NCI-H2196 (cell line): ENCODE results near the gene LEKR1.
A peak's percentile ranks its signal among the peaks of the same experiment; 100 is the strongest.

Source experiments
- DNase-seq: peaks from one replicate; lab custom pipeline; 2025; ENCODE audit not compliant: unreplicated experiment; lab: John Stamatoyannopoulos, UW

LEKR1 gene

DNA sequence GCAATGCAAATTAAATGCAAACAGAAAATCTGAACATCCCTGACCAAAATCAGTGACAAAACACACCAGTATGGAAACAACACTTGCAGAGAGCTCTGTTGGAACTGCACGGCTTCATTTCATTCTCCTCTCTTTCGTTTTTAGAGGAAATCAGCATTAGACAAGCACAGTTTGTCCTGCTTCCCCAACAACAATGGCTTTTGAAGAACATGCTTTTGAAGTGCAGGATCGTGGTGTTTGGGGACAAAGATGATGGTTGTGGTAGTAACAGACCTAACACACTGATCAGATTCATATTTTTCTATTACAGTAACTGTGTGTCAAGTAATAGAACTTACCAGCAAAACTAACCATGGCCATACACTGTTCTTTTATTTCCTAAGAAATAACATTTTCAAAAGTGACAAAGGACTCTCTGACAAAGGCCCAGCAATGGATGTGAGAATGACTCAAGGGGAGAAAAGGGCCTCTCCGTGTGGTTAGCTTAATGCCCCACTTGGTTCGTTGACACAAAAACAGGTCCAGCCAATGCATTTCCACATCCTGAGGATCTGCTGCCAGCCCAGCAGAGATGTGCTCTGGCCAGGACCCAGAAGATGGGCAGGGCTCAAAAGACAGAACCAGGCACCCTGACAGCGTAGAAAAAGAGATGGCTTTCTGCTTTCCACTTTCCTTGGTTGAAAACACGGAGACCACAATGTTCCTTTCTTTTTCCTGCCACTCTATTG is 249.7 kb downstream of the LEKR1 start:
- peak; percentile 36 for DNase-seq

DNA sequence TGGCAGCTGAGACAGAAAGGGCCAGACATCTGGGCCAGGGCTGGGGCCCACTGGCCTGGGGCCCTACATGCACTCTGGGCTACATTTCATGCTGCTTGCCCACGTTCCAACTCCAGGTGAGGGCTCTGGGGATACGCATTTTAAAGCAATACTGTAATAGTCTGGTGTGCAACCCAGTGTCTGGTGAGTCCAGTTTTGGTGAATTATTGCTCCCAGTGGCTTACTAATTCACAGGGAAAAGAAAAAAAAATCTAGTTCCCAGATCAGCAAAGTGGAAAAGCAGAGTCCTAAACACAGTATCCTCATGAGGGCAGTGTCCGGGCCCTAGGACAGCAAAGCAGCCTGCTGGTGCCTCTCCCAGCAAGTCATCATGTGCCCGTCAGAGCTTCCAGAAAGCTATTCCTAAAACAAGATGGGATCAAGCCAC is 251.4 kb downstream of the LEKR1 start:
- no peak for DNase-seq

DNA sequence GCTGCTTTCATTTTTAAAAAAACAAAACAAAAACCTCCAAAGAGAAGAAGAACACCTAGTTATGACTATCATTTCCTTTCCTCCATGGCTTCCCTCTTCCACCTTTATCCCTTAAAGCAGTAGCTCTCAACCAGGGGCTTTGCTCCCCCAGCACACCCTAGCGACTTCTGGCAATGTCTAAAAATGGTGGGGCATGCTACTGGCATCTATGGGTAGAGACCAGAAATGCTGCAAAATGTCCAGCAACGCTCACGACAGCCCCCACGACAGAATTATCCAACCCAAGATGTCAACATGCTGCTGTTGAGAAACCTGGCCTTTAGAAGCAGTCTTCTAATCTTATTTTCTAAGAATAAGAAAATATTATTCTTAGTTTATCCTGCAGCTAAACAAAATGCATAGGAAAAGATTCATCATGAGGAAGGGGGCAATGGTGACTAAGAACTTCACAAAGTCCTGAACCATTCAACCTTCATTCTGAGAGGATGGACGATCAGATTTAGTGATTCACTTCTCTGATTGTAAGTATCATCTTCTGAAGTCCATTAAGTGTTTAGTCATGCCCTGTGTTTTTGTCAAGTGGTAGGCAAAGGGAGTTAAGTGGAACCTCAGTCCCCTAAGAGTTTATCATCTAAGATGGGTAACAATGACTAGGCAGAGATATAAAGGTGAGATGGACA is 252.1 kb downstream of the LEKR1 start:
- DNase-seq: no peak

DNA sequence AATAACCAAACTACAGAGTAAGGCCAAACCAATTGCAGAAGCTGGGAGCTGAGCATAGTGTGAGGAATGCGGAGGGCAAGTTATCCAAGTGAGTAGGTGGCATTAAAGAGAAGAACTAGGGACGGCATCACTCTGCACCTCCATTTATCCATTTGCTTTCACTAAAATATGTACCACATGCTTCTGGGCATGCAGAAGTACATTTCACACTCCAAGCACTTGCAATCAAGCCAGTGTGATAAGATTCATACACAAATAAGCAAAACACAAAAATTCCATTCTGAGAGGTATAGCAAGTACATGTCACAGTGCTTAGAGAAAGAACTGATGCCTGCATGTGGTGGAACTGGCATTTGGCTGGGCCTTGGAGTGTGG is 252.6 kb downstream of the LEKR1 start:
- DNase-seq: no peak

DNA sequence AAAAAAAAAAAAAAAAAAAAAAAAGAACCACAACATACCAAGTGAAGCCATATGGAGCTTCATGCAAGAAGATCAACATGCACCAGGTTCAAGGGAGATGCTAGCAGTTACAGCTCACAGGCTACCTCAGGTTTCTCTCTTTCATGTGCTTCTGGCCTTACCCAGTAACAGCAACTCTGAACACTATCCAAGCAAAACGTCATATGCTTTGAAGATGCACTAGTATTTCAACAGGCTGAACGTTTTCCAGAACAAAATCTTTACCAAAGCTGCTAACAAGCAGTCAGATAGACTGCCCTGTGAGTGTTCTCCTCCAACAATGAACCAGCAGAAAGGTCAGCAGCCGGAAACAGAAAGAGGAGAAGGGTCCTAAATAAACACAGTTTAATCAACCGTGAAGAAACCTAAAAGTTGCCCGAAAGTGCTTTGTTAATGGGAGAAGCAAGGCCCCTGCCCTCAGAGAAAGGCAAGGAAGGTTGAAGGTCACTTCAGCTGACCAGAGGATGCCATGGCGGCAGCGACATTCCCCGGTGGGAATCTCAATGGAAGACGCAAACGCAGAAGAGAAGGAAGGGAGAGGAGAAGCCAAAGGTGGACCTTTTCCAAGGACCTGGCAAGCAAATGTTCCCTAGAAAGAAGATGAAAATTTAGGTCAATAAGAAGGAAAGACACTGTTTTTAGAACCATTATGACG is 253.7 kb downstream of the LEKR1 start:
- no peak for DNase-seq

DNA sequence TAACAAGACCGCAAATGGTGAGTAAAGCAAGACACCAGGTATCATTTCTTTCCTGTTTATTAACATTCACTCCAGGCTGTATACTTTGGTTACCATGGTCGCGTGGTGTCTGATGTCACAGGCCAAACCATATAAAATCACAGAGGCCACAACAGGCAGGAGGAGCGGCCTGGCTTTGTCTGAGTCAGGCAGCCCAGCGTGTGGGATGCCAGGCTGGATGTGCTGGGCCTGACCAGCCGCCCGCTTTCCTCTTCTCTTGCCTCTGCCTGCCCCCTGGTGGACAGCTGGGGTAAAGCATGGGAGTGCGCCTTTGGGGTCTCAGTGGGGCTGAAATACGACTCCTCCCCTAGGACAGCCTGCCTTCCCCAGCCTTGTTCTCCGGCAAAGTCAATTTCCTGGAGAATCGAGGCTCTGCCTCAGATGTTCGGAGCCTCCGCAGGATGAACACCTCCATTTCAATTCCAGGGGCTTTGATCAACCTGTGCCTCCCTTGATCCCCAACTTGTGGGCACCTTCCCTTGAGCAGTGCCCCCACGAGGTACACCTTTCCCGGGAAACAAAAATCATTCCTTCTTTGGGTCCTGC is 255.6 kb downstream of the LEKR1 start:
- no peak for DNase-seq

DNA sequence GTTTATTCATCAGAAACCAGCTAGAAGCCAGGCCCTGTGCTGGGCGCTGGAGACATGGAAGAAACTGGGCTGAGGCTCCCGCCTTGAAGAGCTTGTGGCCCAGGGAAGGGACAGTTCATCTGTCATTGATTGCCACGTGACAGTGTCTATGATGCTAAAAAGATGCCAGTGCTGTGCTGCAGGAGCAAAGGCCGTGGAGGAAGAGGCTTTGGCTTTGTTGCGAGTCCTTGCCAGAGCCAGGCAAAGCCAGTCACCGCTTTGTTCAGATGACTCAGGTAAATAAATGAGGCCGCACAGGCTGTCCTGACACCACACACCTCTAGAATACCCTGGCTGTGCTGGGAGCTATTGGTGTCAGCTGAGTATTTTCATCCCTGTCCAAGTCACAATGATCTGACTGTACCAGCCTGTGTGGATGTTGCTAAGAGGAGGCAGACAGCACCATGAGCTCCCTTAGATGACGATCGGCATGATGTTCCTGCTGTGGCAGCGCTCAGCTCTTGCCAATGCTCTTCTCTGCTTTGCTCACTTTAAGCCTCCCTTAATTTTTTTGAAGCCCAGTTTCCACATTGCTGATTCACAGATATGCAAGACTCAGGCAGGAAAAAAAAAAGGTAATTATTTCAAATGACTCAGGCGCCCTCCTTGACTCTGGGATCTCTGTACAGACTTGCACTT is 256.3 kb downstream of the LEKR1 start:
- no peak for DNase-seq

DNA sequence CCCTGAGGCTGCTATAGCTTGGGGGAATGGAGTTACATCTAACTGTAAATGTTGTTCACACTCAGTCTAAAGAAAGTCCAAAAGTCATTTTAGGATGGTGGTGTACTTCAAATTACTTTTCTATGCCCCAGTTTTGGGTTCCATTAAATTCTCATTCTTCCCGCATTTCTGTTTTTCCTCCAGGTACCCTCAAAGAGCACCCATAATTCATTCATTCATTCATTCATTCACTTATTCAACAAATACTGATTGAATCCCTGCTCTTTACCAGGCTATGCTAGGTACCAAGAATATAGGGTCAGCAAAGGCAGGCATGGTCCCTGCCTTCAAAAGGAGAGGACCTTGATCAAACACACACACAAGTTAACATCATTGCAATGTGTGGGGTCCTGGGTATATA is 257.7 kb downstream of the LEKR1 start:
- no peak for DNase-seq

DNA sequence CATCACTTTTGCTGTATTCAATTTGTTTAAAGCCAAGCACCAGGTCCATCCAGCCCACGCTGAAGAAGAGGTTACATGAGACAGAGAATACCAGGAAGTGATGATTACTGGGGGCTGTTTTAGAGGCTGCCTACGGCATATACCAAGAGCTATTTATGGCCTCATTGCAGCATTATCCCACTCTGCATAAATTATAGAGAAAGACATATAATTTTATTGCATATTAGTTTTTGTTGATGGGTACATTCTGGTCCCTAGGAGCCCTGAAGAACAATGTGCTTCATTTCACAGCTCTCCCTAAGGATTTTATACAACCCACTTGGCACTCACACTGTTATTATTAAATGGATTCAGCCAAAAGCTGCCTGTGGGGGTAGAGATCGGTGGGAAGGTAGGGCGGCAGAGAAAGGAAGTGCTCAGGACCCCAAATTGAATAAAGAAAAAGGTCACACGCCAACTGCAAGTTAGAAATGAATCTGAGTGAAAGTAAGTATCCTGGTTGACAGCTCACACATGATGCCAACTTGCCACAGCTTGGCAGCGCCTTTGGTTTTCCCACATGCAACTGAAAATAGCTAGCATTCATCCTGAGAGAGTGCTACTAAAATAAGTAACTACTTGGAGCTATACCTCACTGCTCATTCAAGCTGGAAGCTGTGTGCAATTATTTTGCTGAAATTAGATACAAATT is 260.1 kb downstream of the LEKR1 start:
- DNase-seq: no peak

DNA sequence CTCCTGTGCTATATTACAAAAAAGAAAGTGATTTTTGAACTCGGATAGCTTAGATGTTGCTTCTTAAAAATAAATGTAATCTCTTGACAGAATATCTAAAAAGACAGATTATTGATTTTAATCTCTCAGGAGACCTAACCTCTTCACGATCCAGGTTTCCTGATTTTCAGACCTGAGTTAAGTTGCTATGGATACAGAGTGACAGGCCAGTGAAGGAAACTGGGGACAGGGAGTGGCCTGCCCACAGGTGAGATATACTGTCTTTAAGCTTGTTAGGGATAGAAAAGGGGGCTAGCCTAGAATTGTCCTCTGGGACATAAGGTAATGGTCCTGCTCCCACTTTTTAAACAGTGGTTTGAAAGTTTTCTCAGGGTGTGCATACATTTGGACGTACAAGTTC is 260.6 kb downstream of the LEKR1 start:
- DNase-seq: no peak

DNA sequence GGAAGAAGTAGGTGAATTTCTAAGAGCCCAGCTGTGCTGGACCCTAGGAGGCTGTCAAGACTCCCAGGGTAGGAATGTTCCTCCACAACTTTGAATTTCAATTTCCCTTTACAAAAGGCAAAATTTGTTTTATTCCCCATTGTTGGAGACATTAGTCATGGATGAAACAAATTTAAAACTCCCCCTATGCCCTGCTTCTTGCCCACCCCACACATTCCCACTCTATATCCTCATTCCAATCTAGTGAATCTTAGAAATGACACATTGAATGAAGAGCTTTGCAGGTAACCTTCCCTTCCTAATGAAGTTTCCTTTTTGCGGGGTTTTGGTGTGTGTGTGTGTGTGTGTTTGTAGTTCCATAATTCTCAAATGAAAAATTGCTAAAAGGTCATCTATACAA is 261.2 kb downstream of the LEKR1 start:
- DNase-seq: no peak

DNA sequence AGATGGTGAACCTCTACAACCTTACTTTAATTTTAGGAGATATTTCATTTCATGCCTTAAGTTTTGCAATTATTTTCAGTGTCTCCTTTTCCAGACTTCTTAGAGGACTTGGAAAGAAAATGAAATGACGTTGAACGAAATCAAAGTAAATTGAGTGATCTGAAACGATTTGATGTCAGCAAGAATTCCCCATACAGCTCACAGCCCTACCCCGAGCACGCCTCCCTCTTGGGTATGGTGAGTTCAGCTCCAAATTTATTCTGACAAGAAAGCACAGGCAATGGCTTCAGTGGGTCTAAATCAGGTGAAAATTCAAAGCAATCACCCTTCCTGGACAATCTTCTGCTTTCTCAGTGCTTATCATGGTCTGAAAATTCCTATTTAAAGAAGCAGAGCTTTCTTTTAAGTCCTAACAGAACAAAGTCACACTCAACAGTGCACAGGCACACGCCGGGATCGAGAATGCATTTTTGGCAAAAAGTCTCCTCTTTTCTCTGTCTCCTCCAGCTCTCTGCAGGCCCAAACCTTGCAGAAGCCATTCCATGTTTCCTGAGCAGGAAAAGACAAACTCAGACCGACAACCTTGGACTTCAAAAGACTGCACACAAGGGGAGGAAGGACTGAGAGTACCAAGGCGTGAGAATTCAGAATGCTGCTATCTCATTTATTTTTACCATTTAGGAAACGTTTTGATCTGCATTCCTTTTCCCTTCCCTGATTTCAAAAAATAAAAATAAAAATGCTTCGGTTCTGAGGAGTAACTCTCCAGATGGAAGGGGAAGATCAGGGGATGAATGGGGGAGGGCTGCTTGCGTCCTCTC is 261.8 kb downstream of the LEKR1 start:
- no peak for DNase-seq

DNA sequence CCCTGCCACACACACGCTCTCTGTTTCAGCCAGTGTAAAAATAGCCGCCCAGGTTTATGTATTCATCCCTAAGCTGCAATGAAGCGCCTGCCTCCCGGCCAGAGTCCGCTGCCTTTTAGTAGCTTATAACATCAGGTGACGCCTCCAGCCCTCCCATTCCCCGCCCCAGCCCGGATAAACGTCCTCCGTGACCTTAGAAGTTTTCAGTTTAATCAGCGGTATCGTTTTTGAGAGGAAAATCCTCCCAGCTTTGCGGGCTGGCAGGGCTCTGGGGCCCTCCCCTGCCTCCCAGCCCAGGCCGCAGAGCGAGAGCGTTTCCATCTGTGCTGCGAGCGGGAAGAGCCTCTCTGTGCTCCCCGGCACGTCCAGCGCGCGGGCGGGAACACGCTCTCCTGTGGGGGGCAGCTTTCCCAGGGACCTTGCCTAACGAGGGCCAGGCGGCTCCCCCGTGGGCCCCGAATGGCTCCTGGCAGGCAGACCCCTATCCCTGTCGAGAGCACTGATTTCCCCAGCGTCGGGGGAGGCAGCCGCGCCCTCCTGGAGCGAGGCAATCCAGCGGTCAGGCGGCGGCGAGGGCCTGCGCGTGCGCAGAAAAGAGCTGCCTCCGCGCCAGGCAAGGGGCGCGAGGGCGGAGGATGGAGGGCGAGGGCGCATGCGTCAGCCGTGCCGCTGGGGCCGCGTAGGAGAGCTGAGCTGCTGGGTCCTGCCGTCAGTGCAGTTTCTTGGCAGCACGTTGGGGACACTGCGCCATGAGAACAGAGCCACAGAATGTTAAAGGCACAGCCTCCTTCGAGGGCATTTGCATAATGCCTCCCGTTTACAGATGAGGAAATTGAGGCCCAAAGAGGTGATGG is 262.7 kb downstream of the LEKR1 start:
- no peak for DNase-seq

DNA sequence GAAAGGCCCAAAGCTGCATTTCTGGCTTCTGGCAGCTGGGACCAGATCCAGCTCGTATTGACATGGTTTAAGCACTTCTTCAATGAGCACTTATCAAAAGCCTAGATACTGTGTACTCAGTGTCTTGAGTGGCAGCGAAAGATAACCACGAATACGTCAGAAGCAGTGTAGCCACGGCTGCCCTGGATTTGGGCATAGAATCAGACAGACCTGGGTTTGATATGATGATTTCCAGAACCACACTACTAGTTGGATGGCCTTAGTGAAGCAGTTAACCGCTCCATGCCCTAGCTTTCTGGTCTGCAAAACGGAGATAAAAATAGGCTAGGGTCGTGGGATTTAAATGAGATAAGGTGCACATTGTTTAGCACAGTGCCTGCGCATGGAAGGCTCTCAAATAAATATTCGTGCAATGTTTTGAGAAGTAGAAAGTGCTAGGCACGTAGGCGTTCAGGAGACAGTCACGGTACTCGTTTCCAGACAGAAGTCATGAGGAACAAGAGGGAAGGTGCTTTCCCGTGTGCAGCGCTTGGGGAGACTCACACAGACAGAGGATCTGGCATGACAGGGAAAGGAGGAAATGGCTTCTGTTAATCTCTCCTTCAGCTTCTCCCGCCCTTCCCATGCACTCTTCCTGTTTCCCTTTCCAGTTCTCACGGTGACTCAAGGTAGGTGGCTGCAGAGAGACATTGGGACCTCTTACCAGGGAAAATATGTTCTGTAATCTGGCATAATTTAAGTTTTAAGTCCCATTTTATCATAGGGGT is 263.5 kb downstream of the LEKR1 start:
- no peak for DNase-seq

DNA sequence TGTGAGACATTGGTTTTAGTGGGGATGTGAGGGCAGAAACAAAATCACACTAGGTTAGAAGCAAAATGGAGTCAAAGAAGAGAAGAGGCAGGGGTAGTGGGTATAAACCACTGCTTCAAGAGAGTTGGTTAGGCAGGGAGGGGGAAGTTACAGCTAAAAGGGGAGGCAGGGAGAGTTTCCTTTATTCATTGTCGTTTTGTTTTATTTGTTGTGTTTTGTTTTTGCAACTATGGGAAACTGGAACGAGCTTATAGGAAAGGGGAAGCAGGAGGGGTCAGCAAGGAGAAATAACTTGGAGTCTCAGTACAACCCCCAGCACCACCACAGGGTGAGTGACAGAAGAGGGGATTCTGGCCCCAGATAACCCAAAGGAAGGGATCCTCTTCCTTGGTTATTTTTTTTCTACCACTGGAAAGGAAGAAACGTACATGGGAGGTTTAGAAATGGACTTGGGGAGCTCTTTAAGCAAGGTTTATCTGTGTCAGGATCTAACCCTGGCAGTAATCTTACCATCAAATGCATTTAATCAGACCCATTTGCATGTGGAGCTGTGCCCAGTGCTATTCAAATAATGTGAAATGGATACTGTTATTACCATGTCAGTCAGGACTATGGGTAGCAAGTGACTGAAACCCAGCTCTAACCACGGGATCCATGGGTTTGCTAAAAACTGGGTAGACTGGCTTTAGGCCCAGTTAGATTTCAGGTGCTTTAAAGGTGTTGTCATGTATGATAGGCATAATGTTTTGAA is 265.1 kb downstream of the LEKR1 start:
- no peak for DNase-seq

DNA sequence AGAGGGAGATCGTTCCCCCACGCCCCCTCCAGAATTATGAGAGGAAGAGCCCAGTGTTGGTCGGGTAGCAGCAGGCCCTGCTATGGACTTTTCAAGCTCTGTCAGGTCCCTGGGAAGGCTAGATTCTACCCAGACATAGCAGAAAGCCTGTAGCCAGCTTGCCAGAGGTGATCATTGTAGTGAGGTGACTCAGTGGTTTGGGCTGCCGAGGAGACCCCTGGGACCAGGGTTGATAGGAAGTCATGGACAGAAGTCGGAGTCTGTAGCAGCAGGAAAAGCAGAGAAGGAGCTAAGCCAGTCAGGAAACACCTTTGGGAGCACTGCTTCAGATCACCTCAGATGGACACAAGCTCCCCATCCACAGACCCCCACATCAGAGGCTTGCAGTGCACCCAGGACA is 266.1 kb downstream of the LEKR1 start:
- no peak for DNase-seq

DNA sequence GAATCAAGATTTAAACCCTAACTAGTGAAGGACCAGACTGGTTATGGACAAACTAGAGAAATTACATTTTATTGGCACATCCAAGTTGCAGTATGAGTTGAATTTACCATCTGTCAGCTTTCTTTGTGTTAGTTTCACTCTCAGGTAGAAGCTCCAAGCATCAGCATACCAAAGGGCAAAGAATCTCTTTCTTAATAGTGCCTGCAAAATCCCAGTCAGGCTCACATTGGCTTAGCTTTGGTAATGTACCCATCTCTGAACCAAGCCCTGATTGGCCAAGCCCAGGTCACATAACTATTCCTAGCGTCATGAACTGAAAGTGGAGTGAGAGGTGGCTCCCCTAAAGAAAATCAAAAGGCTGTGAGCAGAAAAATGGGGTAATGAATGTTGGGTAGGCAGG is 266.9 kb downstream of the LEKR1 start:
- DNase-seq: no peak

DNA sequence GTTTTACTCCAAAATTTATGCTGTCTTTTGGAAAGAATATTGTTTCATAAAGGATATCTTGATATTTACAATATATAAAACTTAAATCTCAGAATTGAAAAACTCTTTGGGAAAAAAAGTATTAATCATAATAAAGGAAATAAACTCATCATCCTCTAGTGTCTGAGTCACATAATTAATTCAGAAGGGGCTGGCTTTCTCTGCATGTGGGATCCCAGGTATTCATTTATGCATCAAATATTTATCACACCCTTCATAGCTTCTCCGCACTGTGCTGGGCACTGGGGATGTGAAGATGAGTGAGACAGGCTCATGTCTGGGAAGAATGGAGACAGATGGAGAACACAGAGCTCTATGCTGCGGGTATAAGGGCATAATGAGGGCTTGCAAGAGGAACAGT is 268.1 kb downstream of the LEKR1 start:
- DNase-seq: no peak
